SIG-M5 (cell line): ENCODE data around the gene SOX5.

Experiments
- DNase-seq: peaks from one replicate; lab custom pipeline; 2025; lab: John Stamatoyannopoulos, UW

SOX5 gene

DNA sequence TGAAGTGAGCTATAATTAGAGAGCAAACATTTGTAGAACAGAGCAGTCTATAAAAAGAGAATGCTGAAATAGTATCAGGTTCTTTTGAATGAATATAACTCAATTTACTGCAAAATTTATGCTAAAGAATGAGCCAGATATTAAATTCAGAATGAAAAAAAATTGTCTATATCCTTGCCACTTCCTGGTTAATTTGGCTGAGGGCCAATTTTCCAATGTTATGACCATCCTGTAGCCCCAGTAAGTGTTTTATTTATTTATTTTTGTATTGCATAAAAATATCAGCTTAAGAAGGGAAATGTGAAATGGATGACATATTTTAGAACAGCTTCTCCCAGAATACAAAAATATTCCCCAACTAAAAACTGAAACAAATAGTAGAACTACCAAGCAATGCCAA, 263.4 kb downstream of the SOX5 start:
- no peak for DNase-seq

DNA sequence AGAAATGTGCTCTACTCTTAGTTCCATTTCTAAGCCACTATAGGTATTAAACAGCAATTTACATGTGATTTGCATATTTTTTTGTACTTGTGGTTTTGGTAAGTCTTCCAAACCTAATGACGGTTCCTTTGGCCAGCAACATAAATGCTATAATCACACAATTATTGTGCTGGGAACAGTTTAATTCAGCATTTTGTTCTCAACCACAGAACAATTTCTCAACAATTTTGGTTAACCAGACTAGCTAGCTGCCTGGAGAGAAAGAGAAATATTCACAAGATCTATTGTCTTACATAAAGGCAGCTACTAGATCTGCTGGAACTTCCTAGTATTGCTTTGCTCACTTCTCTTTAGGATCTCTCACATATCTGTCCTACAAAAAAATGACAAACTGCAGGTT, 265.3 kb downstream of the SOX5 start:
- DNase-seq: no peak

- no peak for DNase-seq
Observed at GRCh38 chr12:23681237-23681636, 268.2 kb downstream of the SOX5 start.

- DNase-seq: no peak
Observed at GRCh38 chr12:23674064-23674463, 275.4 kb downstream of the SOX5 start.

- DNase-seq: no peak
Observed at GRCh38 chr12:23671881-23672280, 277.6 kb downstream of the SOX5 start.

GRCh38 chr12:23670684-23671083, 278.8 kb downstream of the SOX5 start:
- DNase-seq: no peak

- no peak for DNase-seq
Observed at GRCh38 chr12:23669691-23670090, 279.8 kb downstream of the SOX5 start.

DNA sequence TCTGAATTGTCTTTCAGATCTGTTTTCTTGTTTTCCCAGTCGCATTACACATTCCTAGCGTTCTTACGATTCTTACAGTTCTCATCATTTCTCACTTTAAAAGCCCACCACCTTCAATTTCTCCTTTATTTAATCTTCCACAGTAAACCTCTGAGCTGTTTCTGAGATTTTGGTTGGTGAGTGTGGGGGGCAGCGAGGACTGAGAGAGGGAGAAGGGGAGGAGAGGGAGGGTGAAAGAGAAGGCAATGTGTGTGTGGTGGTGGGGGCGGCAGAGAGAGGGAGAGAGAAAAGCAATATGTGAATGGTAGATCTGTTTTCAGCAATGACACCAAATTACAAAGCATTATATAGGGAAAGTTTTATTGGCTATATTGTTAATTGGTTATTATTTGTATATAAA, 282.6 kb downstream of the SOX5 start:
- DNase-seq: no peak

DNA sequence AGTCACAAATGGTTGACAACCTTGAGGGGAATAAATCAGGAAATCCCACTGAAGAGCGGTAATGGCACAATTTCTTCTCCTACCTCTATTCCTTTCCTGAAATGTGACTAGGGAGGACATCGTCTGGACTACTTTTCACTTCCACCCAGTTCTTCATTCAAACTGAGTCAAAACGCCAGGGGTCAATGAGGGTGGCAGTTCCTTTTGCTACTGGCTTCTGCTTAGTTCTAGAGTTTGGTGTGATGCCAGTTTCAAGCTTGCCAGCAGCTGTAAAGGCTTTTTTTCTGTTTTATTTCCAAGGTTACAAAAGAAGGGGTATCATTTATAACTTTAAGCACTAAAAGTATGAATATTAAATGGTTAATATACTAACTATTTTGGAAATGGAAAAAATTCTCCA, 286.5 kb downstream of the SOX5 start:
- DNase-seq: no peak

DNA sequence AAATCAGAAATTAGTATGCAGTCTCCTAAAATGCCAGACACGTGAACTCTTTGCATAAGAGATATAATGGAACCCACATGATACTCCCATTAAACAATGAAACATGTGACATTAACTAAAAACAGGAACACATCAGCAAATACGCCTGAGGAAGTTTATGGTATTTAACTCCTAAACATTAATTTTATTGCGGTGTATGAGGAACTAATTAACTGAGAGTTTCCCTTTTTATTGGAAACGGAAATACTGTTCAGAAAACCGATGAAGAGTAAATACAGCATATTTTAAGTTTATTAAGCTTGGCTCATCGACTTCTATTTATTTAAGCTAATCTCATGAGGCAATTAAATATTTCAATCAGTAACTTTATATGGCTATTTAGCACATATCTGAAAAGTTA, 290.3 kb downstream of the SOX5 start:
- DNase-seq: no peak

GRCh38 chr12:23657598-23657997, 291.9 kb downstream of the SOX5 start:
- DNase-seq: no peak

- DNase-seq: no peak
Observed at GRCh38 chr12:23655884-23656283, 293.6 kb downstream of the SOX5 start.

GRCh38 chr12:23655112-23655511, 294.4 kb downstream of the SOX5 start:
- DNase-seq: no peak

DNA sequence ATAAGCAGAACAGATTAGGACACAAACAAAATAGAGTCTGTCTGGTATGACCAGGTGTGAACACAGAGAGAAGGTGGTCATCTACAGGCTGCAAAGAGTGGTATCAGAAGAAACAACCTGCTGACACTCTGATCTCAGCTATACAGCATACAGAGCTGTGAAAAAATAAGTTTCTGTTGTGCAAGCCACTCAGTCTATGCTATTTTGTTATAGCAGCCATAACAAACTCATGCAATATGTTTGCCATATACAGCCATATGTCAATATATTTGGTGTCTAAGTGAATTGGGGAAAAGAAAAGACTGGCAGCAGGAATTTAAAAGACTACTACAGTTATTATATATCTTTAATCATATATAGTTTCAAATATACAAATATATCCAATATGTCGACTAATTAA, 300.9 kb downstream of the SOX5 start:
- DNase-seq: no peak

- no peak for DNase-seq
Observed at GRCh38 chr12:23640754-23641153, 308.7 kb downstream of the SOX5 start.

- no peak for DNase-seq
Observed at GRCh38 chr12:23634344-23634743, 315.1 kb downstream of the SOX5 start.

- no peak for DNase-seq
Observed at GRCh38 chr12:23631786-23632377, 317.6 kb downstream of the SOX5 start.

DNA sequence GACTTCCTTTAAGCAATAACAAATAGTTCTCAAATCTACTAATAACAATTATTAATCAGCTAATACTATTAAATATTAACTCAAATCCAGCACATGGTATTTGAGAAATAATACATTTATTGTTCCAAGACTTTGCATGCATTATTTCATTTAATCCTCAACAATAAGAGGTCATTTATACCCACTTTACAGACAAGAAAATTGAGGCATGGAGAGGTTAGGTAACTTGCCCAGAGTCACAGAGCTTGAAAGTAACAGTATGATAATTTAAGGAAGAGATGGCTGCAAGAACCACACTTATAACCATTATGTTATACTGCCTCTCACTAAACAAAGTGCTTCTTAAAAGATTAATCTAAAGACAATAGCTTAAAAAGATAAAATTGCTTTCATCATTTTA, 318.9 kb downstream of the SOX5 start:
- no peak for DNase-seq

DNA sequence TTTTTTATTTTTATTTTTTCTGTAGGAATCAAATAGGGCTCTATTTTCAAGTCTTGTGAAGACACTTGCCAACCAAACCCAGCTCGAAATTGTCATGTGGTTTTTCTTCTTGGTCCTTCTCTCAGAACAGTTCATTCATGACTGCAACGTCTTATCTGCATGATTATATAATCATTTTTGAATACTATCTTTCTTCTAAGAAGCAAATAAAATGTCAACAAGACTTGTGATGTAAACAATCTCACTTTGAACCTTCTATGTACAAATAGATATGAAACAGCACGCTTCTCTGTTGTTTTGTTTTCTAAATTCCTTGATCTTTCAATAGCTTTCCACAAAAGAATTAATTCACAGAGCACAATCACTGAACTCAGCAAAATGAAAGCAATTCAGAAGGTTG, 320.7 kb downstream of the SOX5 start:
- DNase-seq: no peak

DNA sequence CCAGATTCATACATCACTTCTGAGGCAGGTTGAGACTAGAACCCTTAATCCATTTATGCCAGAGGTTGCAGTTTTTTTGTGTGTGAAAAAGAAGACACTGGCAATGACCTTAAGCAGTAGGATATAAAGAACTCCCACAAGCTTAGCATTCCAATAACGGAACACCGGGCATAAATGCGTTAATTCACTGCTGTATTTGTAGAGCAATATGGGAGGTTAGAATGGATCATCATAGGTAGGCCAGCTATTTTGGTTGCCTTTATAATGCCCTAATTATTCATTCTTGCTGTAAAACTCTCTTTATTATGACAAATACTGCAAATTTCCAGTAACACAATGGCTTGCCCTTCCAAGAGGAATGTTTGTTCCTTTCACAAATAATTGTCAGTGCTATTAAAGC, 322.7 kb downstream of the SOX5 start:
- no peak for DNase-seq

- no peak for DNase-seq
Observed at GRCh38 chr12:23621900-23622299, 327.6 kb downstream of the SOX5 start.

- DNase-seq: no peak
Observed at GRCh38 chr12:23618718-23619117, 330.8 kb downstream of the SOX5 start.

DNA sequence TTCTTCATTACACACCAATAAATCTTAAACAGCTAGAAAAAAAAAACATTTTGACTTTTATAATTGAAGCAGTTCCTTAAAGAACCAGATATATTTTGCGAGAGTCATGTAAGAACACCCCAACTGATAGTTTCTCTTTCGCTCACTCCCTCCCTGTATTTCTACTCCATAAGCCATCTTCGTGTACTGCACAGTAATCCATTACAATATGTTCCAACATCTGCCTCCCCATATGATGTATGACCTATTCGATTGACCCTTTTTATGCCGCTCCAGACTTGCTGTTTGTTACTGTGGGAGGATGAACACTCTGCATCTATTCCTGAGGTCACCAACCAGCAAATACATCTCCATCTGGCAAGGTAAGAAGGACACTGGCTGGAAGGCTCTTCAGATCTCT, 331.7 kb downstream of the SOX5 start:
- no peak for DNase-seq

- DNase-seq: no peak
Observed at GRCh38 chr12:23614280-23614679, 335.2 kb downstream of the SOX5 start.

DNA sequence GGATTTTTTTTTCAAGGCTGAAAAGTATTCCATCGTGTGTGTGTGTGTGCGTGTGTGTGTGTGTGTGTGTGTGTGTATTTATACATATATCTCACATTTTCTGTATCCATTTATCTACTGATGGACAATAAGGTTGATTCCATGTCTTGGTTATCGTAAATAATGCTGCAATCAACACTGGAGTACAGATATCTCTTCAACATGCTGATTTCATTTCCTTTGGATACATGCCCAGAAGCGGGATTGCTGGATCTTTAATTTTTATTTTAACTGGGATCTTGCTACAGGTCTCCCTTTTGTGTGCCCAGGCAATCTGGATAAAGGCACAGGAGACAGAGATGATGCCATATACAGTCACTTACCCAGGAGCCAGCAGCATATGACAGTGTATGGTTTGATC, 338.1 kb downstream of the SOX5 start:
- no peak for DNase-seq
